K562 (cell line): ENCODE data around the gene PAX8. TPM values are rescaled to one million over a fixed set of nuclear protein-coding genes. Genes with fewer than 3 reads are reported as not detected.

ENCODE experiments used
- ATAC-seq: fragments of 200-7000 bp; cut with Tn5 transposase; 3 replicates; pipeline ENCODE4 v1.9.1; 2020; ENCODE audit warnings: moderate library complexity
- BruUV-seq: library from RNA; stranded (reverse); fragments of 400-500 nt; replicated peaks from 2 replicates; lab custom pipeline; 2021; lab: Mats Ljungman, UMichigan
- CTCF ChIA-PET: fragments of 300-600 bp; formaldehyde crosslinking; extraction: SDS; loops from one replicate; lab custom pipeline; 2021; ENCODE audit warnings: low intra/inter-chr PET ratio; lab: Yijun Ruan, JAX
- POLR2A ChIA-PET: fragments of 300-600, 350-650 bp; sonication (Branson Sonifier 250); formaldehyde crosslinking; extraction: SDS; loops from one replicate; lab custom pipeline; 2021; ENCODE audit warnings: antibody characterized with exemption, inconsistent platforms; lab: Yijun Ruan, JAX
- DNase-seq, 4 experiments: peaks; one replicate each; pipeline versions ENCODE4 v3.0.0 to v3.0.0-alpha.2; 2011 to 2018; ENCODE audit warnings: low spot score in 3 of 4, mixed read lengths in 3 of 4; ENCODE audit errors: extremely low read depth in 1 of 4
- FAIRE-seq: peaks from 2 replicates; lab custom pipeline; 2011; peaks lifted over from hg19 to GRCh38; lab: Jason Lieb, UNC
- H2AFZ ChIP-seq: 2 replicates; pipeline ENCODE4 v1.6.0; 2011; ENCODE audit warnings: low read depth, low read length, control low read depth, inconsistent platforms
- H3K27ac ChIP-seq: fragments of 200-600 bp; 3 replicates; pipeline ENCODE4 v1.8.0; 2011; ENCODE audit warnings: low read depth, mild to moderate bottlenecking, control low read depth, inconsistent platforms, low read length, moderate library complexity, mixed read lengths; ENCODE audit errors: extremely low read depth
- H3K27me3 ChIP-seq, 2 experiments: fragments of 300-600 bp in 1 of 2; 2 replicates in 1 of 2; 3 replicates in 1 of 2; pipeline versions ENCODE4 v1.6.0 to v1.8.0; 2011; ENCODE audit warnings: inconsistent platforms in 2 of 2, low read length in 2 of 2, mild to moderate bottlenecking in 1 of 2, mixed read lengths in 1 of 2, moderate library complexity in 1 of 2; ENCODE audit not compliant: control insufficient read depth in 2 of 2, insufficient read depth in 2 of 2
- H3K36me3 ChIP-seq: fragments of 300-600 bp; 3 replicates; pipeline ENCODE4 v1.8.0; 2011; ENCODE audit warnings: mild to moderate bottlenecking, low read length, inconsistent platforms; ENCODE audit not compliant: control insufficient read depth, insufficient read depth
- H3K4me1 ChIP-seq, 2 experiments: fragments of 200-600 bp in 1 of 2; replicated peaks in 1 of 2; 2 replicates in 1 of 2; 3 replicates in 1 of 2; pipeline versions ENCODE4 v1.5.1 to v1.8.0; 2011; ENCODE audit warnings: inconsistent platforms in 2 of 2, low read length in 2 of 2, mild to moderate bottlenecking in 1 of 2, mixed read lengths in 1 of 2, moderate library complexity in 1 of 2; ENCODE audit not compliant: control insufficient read depth in 2 of 2, insufficient read depth in 2 of 2
- H3K4me2 ChIP-seq: 2 replicates; pipeline ENCODE4 v1.6.1; 2011; ENCODE audit warnings: low read length, control low read depth, inconsistent platforms, mixed read lengths; ENCODE audit not compliant: insufficient read depth
- H3K4me3 ChIP-seq: fragments of 200-600 bp; sonication (generic), shearing (Covaris generic); 2 replicates; pipeline ENCODE4 v1.5.1; 2016; ENCODE audit warnings: control low read depth, inconsistent platforms
- H3K79me2 ChIP-seq: fragments of 200-600 bp; 3 replicates; pipeline ENCODE4 v1.8.0; 2011; ENCODE audit warnings: low read length, inconsistent platforms; ENCODE audit not compliant: control insufficient read depth, insufficient read depth
- H3K9ac ChIP-seq, 2 experiments: 2 replicates each; pipeline versions ENCODE4 v1.6.0 to v1.6.1; 2011; ENCODE audit warnings: low read depth in 2 of 2, low read length in 2 of 2, control low read depth in 1 of 2, inconsistent platforms in 1 of 2, mild to moderate bottlenecking in 1 of 2, mixed read lengths in 1 of 2; ENCODE audit not compliant: insufficient read depth in 1 of 2
- H3K9me1 ChIP-seq: one replicate; pipeline ENCODE4 v1.6.0; 2011; ENCODE audit warnings: inconsistent platforms, mild to moderate bottlenecking, low read length, moderate library complexity; ENCODE audit not compliant: control insufficient read depth, insufficient read depth
- H3K9me3 ChIP-seq: replicated peaks from 2 replicates; pipeline ENCODE4 v1.5.1; 2011; ENCODE audit warnings: low read depth, low read length, inconsistent platforms; ENCODE audit not compliant: control insufficient read depth, insufficient read depth
- H4K20me1 ChIP-seq: replicated peaks from 2 replicates; pipeline ENCODE4 v1.6.1; 2011; ENCODE audit warnings: low read length, inconsistent platforms, mixed read lengths; ENCODE audit not compliant: control insufficient read depth, insufficient read depth
- CBX2 ChIP-seq: fragments of 200-600 bp; sonication (generic); IDR thresholded peaks from one replicate; pipeline ENCODE4 v1.6.1; 2012; ENCODE audit warnings: mild to moderate bottlenecking, low read length, inconsistent platforms; ENCODE audit not compliant: insufficient read depth, poor library complexity, severe bottlenecking
- CLOCK ChIP-seq: fragments of 250-450 bp; sonication (Bioruptor Pico); IDR thresholded peaks from 2 replicates; pipeline ENCODE4 v1.4.0; 2020; ENCODE audit warnings: mild to moderate bottlenecking, moderate library complexity, borderline replicate concordance
- GABPB2 ChIP-seq: fragments of 250-450 bp; sonication (Bioruptor Pico); conservative IDR thresholded peaks from 2 replicates; pipeline ENCODE4 v1.5.1; 2021; ENCODE audit warnings: mild to moderate bottlenecking
- MEIS2 ChIP-seq: fragments of 450-650 bp; IDR thresholded peaks from 2 replicates; pipeline ENCODE4 v1.6.1; 2014; ENCODE audit warnings: mild to moderate bottlenecking; ENCODE audit not compliant: partially characterized antibody
- RERE ChIP-seq: sonication (generic); formaldehyde crosslinking; IDR thresholded peaks from 2 replicates; pipeline ENCODE4 v1.8.0; 2023; ENCODE audit warnings: missing genetic modification reagents, mild to moderate bottlenecking, borderline replicate concordance
- TEAD2 ChIP-seq: fragments of 450-650 bp; IDR thresholded peaks from 2 replicates; pipeline ENCODE4 v1.6.1; 2016; ENCODE audit warnings: missing genetic modification characterization, control low read depth, missing compliant biosample characterization
- ZNF699 ChIP-seq: fragments of 250-450 bp; sonication (Bioruptor Pico); IDR thresholded peaks from 2 replicates; pipeline ENCODE4 v1.8.0; 2021; ENCODE audit warnings: mild to moderate bottlenecking, moderate library complexity; ENCODE audit not compliant: insufficient replicate concordance
- ZNF707 ChIP-seq: fragments of 250-450 bp; sonication (Bioruptor Pico); conservative IDR thresholded peaks from 2 replicates; pipeline ENCODE4 v1.8.0; 2022; ENCODE audit warnings: inconsistent platforms, mild to moderate bottlenecking, moderate library complexity
- WGBS: fragments of 100-300 bp; shearing (Covaris generic); methylation state at CpG from one replicate; pipeline ENCODE4 v1.1.6; 2016; ENCODE audit warnings: low coverage, mixed read lengths; ENCODE audit not compliant: insufficient coverage; ENCODE audit errors: missing lambda C conversion rate; 5-methylcytosine and 5-hydroxymethylcytosine counted together
- in situ Hi-C: fragments of 300-500 bp; cut with MboI; formaldehyde crosslinking; loops from 4 replicates; pipeline ENCODE4 v1.15.0; 2018; ENCODE audit warnings: inconsistent platforms, mixed read lengths
- intact Hi-C: fragments of 100-400 bp; cut with micrococcal nuclease; formaldehyde crosslinking; loops from 2 replicates; pipeline ENCODE4 v1.14.2; 2022
- polyA plus RNA-seq, 8 experiments: library from polyadenylated mRNA; depleted of rRNA in 4 of 8; stranded (reverse) in 5 of 8; unstranded in 3 of 8; fragments of >200 nt; fragmentation: Nextera tagmentation in 2 of 8; fragmentation: Illumina TruSeq in 1 of 8; extraction: Ambion mirVana in 2 of 8; extraction: Trizol in 1 of 8; gene quantifications; 2 replicates each; pipeline versions ENCODE4 v1.2.1 to v1.2.3, GENCODE V29; 2011 to 2014; ENCODE audit warnings: inconsistent platforms in 1 of 8, missing spikeins in 1 of 8
- total RNA-seq, 7 experiments: library from RNA; depleted of rRNA in 6 of 7; stranded (reverse); fragments of >200 nt in 6 of 7; fragmentation: Illumina TruSeq in 2 of 7; extraction: Trizol in 2 of 7; gene quantifications; 2 replicates each; pipeline versions ENCODE4 v1.2.1 to v1.2.3, GENCODE V29; 2011 to 2021; ENCODE audit warnings: low replicate concordance in 1 of 7
- TF ChIP-seq, protein P1 (sequence below): fragments of 450-650 bp; IDR thresholded peaks from 2 replicates; pipeline ENCODE4 v1.6.1; 2017; ENCODE audit warnings: antibody characterized with exemption, mild to moderate bottlenecking

The PAX8 gene
- total and polyA plus RNA-seq, 9 of the 15 experiments (the other 6 are each of a cell fraction or from before 2014, with no cell fraction given): 0.13 to 2.1 (median 0.51) TPM

GRCh38 chr2:113190871-113191270 lies 87.8 kb downstream of the PAX8 start:
- no peak for FAIRE-seq
- no peak for DNase-seq
- H3K9ac ChIP-seq: no peak overlapping the region
- H3K9me3 ChIP-seq: no peaks in the 10 kb centered on the region
- H3K27me3 ChIP-seq: no peaks in the 10 kb centered on the region
- peaks cover 3% of the 10 kb centered on the region for H3K9me1 ChIP-seq
- 61% methylated on average over 1 of the region's 1 CpG for WGBS
- ChIA-PET POLR2A (interaction anchor here (0.7 kb wide), 1 partner anchor 10 kb away, joined by 3 read pairs; no protein-coding TSS in a partner anchor), CTCF (no interaction called here)
- intact Hi-C loops (no loop called here), in situ Hi-C loops (no loop called here)
- no peak overlapping the region for H3K27ac ChIP-seq
- peaks cover 52% of the 10 kb centered on the region; the same call in 2 of the 3 replicates for H3K36me3 ChIP-seq
- no peaks in the 10 kb centered on the region for H4K20me1 ChIP-seq
- no peak overlapping the region for H3K4me2 ChIP-seq
- H2AFZ ChIP-seq: no peak overlapping the region
- ATAC-seq: no peak
- H3K79me2 ChIP-seq: no peaks in the 10 kb centered on the region
- BruUV-seq: no TSS peak
- no peaks in the 10 kb centered on the region for H3K4me1 ChIP-seq
- H3K4me3 ChIP-seq: no peak overlapping the region
- TF ChIP-seq GABPB2: no peak
- no peak for TF ChIP-seq ZNF707 (CRISPR knock-in tag)
- TF ChIP-seq CBX2: no peak
- TF ChIP-seq TEAD2 (tag): no peak
- no peak for TF ChIP-seq ZNF699 (CRISPR knock-in tag)
- no peak for TF ChIP-seq CLOCK (CRISPR knock-in tag)
- TF ChIP-seq, protein P1, sequence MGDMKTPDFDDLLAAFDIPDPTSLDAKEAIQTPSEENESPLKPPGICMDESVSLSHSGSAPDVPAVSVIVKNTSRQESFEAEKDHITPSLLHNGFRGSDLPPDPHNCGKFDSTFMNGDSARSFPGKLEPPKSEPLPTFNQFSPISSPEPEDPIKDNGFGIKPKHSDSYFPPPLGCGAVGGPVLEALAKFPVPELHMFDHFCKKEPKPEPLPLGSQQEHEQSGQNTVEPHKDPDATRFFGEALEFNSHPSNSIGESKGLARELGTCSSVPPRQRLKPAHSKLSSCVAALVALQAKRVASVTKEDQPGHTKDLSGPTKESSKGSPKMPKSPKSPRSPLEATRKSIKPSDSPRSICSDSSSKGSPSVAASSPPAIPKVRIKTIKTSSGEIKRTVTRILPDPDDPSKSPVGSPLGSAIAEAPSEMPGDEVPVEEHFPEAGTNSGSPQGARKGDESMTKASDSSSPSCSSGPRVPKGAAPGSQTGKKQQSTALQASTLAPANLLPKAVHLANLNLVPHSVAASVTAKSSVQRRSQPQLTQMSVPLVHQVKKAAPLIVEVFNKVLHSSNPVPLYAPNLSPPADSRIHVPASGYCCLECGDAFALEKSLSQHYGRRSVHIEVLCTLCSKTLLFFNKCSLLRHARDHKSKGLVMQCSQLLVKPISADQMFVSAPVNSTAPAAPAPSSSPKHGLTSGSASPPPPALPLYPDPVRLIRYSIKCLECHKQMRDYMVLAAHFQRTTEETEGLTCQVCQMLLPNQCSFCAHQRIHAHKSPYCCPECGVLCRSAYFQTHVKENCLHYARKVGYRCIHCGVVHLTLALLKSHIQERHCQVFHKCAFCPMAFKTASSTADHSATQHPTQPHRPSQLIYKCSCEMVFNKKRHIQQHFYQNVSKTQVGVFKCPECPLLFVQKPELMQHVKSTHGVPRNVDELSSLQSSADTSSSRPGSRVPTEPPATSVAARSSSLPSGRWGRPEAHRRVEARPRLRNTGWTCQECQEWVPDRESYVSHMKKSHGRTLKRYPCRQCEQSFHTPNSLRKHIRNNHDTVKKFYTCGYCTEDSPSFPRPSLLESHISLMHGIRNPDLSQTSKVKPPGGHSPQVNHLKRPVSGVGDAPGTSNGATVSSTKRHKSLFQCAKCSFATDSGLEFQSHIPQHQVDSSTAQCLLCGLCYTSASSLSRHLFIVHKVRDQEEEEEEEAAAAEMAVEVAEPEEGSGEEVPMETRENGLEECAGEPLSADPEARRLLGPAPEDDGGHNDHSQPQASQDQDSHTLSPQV: no peak
- TF ChIP-seq RERE (CRISPR knock-in tag): no peak
- no peak for TF ChIP-seq MEIS2
